ENCODE results near the gene ZNF620. TPM values are rescaled to one million over a fixed set of nuclear protein-coding genes. Genes with fewer than 3 reads are reported as not detected.
"Not testable (repeated sequence)": the region's sequence is repeated elsewhere in the genome, so short reads cannot be mapped to it uniquely, and the experiment has no call there.

Gene ZNF620
- total and polyA plus RNA-seq, 2 experiments from 2014 or later, result 14.1 to 18.0 TPM

GRCh38 chr3:40562482-40562881 lies 56.6 kb downstream of the ZNF620 start:
- not testable (repeated sequence) for H3F3A ChIP-seq (replicated peaks; ENCODE audit: low read depth); H3K79me2 ChIP-seq (replicated peaks; ENCODE audit: insufficient read depth); H3K27ac ChIP-seq (ENCODE audit: low read depth); H2AFZ ChIP-seq; H3K27me3 Mint-ChIP-seq (ENCODE audit: insufficient read depth, low read depth, poor library complexity); H3K27ac Mint-ChIP-seq; H3K4me2 ChIP-seq; H4K20me1 ChIP-seq (replicated peaks; ENCODE audit: insufficient read depth); H3K27me3 ChIP-seq (ENCODE audit: insufficient read depth); ATAC-seq; H3K9me2 ChIP-seq (ENCODE audit: insufficient read depth); DNase-seq (ENCODE audit: low spot score); H3K4me3 ChIP-seq; H3K36me3 ChIP-seq (ENCODE audit: insufficient read depth); H3K4me3 Mint-ChIP-seq
- Mint-ChIP-seq H3K4me1 (peaks cover 19% of the 10 kb centered on the region), H3K36me3 (ENCODE audit: low read depth) (peaks cover 38% of the 10 kb centered on the region), H3K9me3 (peaks cover 58% of the 10 kb centered on the region)
- peaks cover 17% of the 10 kb centered on the region for H3K4me1 ChIP-seq (ENCODE audit: insufficient read depth)

GRCh38 chr3:40565629-40566028 lies 59.8 kb downstream of the ZNF620 start:
- H3K79me2 ChIP-seq (replicated peaks; ENCODE audit: insufficient read depth); H3K27me3 ChIP-seq (ENCODE audit: insufficient read depth); H3K27me3 Mint-ChIP-seq (ENCODE audit: insufficient read depth, low read depth, poor library complexity); H3K4me2 ChIP-seq; H3K27ac ChIP-seq (ENCODE audit: low read depth); H4K20me1 ChIP-seq (replicated peaks; ENCODE audit: insufficient read depth); DNase-seq (ENCODE audit: low spot score); H3K27ac Mint-ChIP-seq; H3K9me2 ChIP-seq (ENCODE audit: insufficient read depth); H3K4me3 Mint-ChIP-seq; ATAC-seq; H3K36me3 ChIP-seq (ENCODE audit: insufficient read depth); H3K4me3 ChIP-seq; H3F3A ChIP-seq (replicated peaks; ENCODE audit: low read depth): not testable (repeated sequence)
- Histone ChIP-seq H2AFZ (peak overlapping the region; percentile 7; the same call in 1 of the 2 replicates), H3K4me1 (ENCODE audit: insufficient read depth) (peaks cover 17% of the 10 kb centered on the region)
- H3K9me3 Mint-ChIP-seq, result peaks cover 49% of the 10 kb centered on the region
- peaks cover 22% of the 10 kb centered on the region for H3K4me1 Mint-ChIP-seq
- peaks cover 42% of the 10 kb centered on the region for H3K36me3 Mint-ChIP-seq (ENCODE audit: low read depth)

GRCh38 chr3:40566694-40567093 lies 60.9 kb downstream of the ZNF620 start:
- no peak overlapping the region for H3K4me3 ChIP-seq
- H3K36me3 ChIP-seq (ENCODE audit: insufficient read depth), result peaks cover 4% of the 10 kb centered on the region; the same call in 1 of the 2 replicates
- TF ChIP-seq EZH2 (IDR thresholded peaks at IDR 0.05; ENCODE audit: low read depth, unreplicated experiment) (no peak), ZNF114 (CRISPR knock-in tag; IDR thresholded peaks at IDR 0.05) (no peak), STAT1 (IDR thresholded peaks at IDR 0.05; ENCODE audit: unreplicated experiment) (no peak), JUNB (IDR thresholded peaks at IDR 0.05; ENCODE audit: unreplicated experiment) (no peak), ETS1 (IDR thresholded peaks at IDR 0.05) (no peak)
- DNase-seq (ENCODE audit: low spot score) (no peak), ATAC-seq (no peak)
- peaks cover 17% of the 10 kb centered on the region for H3K4me1 ChIP-seq (ENCODE audit: insufficient read depth)
- H3K27ac ChIP-seq (ENCODE audit: low read depth), result peak overlapping the region; percentile 78; the same call in 1 of the 2 replicates
- no peaks in the 10 kb centered on the region for H4K20me1 ChIP-seq (replicated peaks; ENCODE audit: insufficient read depth)
- H3F3A ChIP-seq (replicated peaks; ENCODE audit: low read depth), result no peaks in the 10 kb centered on the region
- H3K9me2 ChIP-seq (ENCODE audit: insufficient read depth), result 0 out of 2 replicates have a peak, but pooled peaks cover 5% of the 10 kb centered on the region
- no peaks in the 10 kb centered on the region for H3K79me2 ChIP-seq (replicated peaks; ENCODE audit: insufficient read depth)
- peak overlapping the region; percentile 55; the same call in 1 of the 2 replicates for H3K4me2 ChIP-seq
- no peak overlapping the region for H3K4me3 Mint-ChIP-seq
- H3K27ac Mint-ChIP-seq, result peak overlapping the region; percentile 28
- peak overlapping the region; percentile 97 for H2AFZ ChIP-seq
- H3K36me3 Mint-ChIP-seq (ENCODE audit: low read depth), result peaks cover 31% of the 10 kb centered on the region
- peaks cover 22% of the 10 kb centered on the region for H3K4me1 Mint-ChIP-seq
- no peaks in the 10 kb centered on the region for H3K27me3 ChIP-seq (ENCODE audit: insufficient read depth)
- peaks cover 38% of the 10 kb centered on the region for H3K9me3 Mint-ChIP-seq
- H3K27me3 Mint-ChIP-seq (ENCODE audit: insufficient read depth, low read depth, poor library complexity), result peaks cover 3% of the 10 kb centered on the region

Small RNAs within 50 kb of the gene (small RNA-seq; reads per million reads assigned to genes)
- gene RNU5B-2P (ENCODE audit: low replicate concordance), result 18.2 reads per million, percentile 98 among the genes with 10 or more reads in this experiment

Other genes with a start within 250 kb of the ZNF620 start
- gene EIF1B, start 196.3 kb upstream of the ZNF620 start, total RNA-seq (2014; rRNA removed; shearing (Covaris generic)), result 24.4 and 37.6 TPM in 2 replicates
- 205 and 229 TPM in 2 replicates for gene EIF1B, start 196.3 kb upstream of the ZNF620 start, polyA plus RNA-seq (2016; fragmentation: Nextera tagmentation; extraction: Ambion mirVana)
- 0.63 and 0.74 TPM in 2 replicates for gene ENTPD3, start 118.9 kb upstream of the ZNF620 start, total RNA-seq (2014; rRNA removed; shearing (Covaris generic))
- 0.19 and 0.32 TPM in 2 replicates for gene ENTPD3, start 118.9 kb upstream of the ZNF620 start, polyA plus RNA-seq (2016; fragmentation: Nextera tagmentation; extraction: Ambion mirVana)
- gene RPL14, start 48.7 kb upstream of the ZNF620 start, total RNA-seq (2014; rRNA removed; shearing (Covaris generic)), result 510 and 596 TPM in 2 replicates
- gene RPL14, start 48.7 kb upstream of the ZNF620 start, polyA plus RNA-seq (2016; fragmentation: Nextera tagmentation; extraction: Ambion mirVana), result 1,727 and 1,748 TPM in 2 replicates
- gene ZNF619, start 28.9 kb upstream of the ZNF620 start, total RNA-seq (2014; rRNA removed; shearing (Covaris generic)), result 7.4 and 10.5 TPM in 2 replicates
- gene ZNF619, start 28.9 kb upstream of the ZNF620 start, polyA plus RNA-seq (2016; fragmentation: Nextera tagmentation; extraction: Ambion mirVana), result 1.3 and 1.4 TPM in 2 replicates
- gene ZNF621, start 18.9 kb downstream of the ZNF620 start, total RNA-seq (2014; rRNA removed; shearing (Covaris generic)), result 12.1 and 13.6 TPM in 2 replicates
- gene ZNF621, start 18.9 kb downstream of the ZNF620 start, polyA plus RNA-seq (2016; fragmentation: Nextera tagmentation; extraction: Ambion mirVana), result 6.3 and 6.8 TPM in 2 replicates

Measured in GM23338 (cell line).